ENCODE data around the gene TNFSF4.

The TNFSF4 gene

GRCh38 chr1:173202424-173203145, 4.5 kb downstream of the TNFSF4 start:
- FAIRE-seq: peak; percentile 89
- TF ChIP-seq CTCF (IDR thresholded peaks at IDR 0.05; ENCODE audit: insufficient read depth, missing control alignments): peak; percentile 95
- DNase-seq (ENCODE audit: insufficient read length, low spot score): no peak

- no peak for FAIRE-seq
These were observed 5.2 kb downstream of the TNFSF4 start for GRCh38 chr1:173201969-173202368.

DNA sequence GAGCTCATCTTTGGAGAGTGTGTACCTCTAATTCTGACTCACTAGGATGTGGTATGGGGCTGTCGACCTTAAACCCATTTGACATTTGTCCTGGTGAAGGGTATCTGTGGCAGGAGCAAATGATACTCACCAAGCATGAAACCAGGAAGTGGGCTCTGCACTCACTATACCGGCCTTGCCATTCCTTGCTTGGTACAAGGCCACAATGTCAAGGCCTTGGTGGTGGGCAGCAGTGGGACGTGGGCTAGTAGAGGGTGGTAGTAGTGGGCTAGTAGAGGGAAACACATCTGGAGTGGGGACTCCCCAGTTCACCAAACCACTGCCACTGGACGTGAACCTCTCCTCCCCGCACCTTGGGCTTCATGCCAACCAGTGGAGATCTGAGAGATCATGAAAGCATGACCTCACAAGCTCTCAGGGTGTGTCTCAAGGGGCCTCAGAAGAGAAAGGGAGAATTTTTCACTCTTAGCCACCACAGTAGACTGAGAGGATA, 11.5 kb downstream of the TNFSF4 start:
- DNase-seq (ENCODE audit: insufficient read length, low spot score): no peak
- no peak for TF ChIP-seq CTCF (IDR thresholded peaks at IDR 0.05; ENCODE audit: insufficient read depth, missing control alignments)
- FAIRE-seq: no peak

More at GRCh38 chr1:173201969-173202368, 5.2 kb downstream of the TNFSF4 start:
- DNase-seq (ENCODE audit: insufficient read length, low spot score): no peak
- TF ChIP-seq CTCF (IDR thresholded peaks at IDR 0.05; ENCODE audit: insufficient read depth, missing control alignments): no peak

- no peak for TF ChIP-seq CTCF (IDR thresholded peaks at IDR 0.05; ENCODE audit: insufficient read depth, missing control alignments)
- FAIRE-seq (no peak), DNase-seq (ENCODE audit: insufficient read length, low spot score) (no peak)
These were observed 13.5 kb downstream of the TNFSF4 start for GRCh38 chr1:173193639-173194038.

GRCh38 chr1:173191011-173191705, 16.0 kb downstream of the TNFSF4 start:
- no peak for DNase-seq (ENCODE audit: insufficient read length, low spot score)
- no peak for FAIRE-seq
- TF ChIP-seq CTCF (IDR thresholded peaks at IDR 0.05; ENCODE audit: insufficient read depth, missing control alignments): no peak

GRCh38 chr1:173190101-173190936, 16.8 kb downstream of the TNFSF4 start:
- no peak for TF ChIP-seq CTCF (IDR thresholded peaks at IDR 0.05; ENCODE audit: insufficient read depth, missing control alignments)
- FAIRE-seq (no peak), DNase-seq (ENCODE audit: insufficient read length, low spot score) (no peak)
